Left renal pelvis (tissue), 4 donors: ENCODE results near the gene ADM. TPM values are rescaled to one million over a fixed set of nuclear protein-coding genes. Genes with fewer than 3 reads are reported as not detected.

ENCODE experiments used
- DNase-seq, 4 donors: peaks; one replicate each; pipeline ENCODE4 v3.0.0-alpha.2; 2013; ENCODE audit warnings: low read depth in 4 of 4, low spot score in 3 of 4
- polyA plus RNA-seq, 4 donors: library from polyadenylated mRNA; unstranded; fragments of 120-200 nt; gene quantifications; one replicate each; pipeline ENCODE4 v1.2.1, GENCODE V29; 2013; ENCODE audit not compliant: insufficient read length in 4 of 4

Gene ADM
- polyA plus RNA-seq, 4 donors: 6.0 to 13.3 (median 11.0) TPM

- DNase-seq: no peak
Measured at GRCh38 chr11:10307400-10308200, 2.7 kb downstream of the ADM start.

- no peak for DNase-seq
Measured at GRCh38 chr11:10308201-10308954, 3.5 kb downstream of the ADM start.

GRCh38 chr11:10309163-10310093, 4.6 kb downstream of the ADM start:
- no peak for DNase-seq

DNA sequence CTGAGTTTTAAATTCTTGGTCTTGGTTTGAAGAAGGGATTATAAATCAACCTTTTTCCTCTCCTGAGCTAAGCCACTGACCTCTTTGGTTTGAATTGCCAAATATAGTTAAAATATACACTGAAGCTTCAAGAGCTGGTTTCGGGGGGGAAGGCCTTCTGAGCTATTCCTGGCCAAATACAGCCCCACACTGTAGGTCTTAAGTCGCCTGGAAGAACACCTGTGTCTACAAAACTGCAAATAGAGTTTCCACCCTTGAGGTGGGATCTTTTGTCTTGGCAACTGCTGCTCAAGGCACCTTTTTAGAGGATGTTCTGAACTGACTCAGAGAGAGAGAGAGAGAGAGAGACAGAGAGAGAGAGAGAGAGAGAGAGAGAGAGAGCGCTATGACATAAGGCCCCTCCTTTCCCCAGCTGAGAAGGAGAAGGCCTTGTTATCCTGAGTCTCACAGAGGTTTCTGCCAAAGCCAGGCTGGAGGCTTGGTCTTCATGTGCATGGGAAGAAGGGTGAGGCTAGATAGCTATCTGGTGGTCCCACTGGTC, 5.5 kb downstream of the ADM start:
- no peak for DNase-seq

DNA sequence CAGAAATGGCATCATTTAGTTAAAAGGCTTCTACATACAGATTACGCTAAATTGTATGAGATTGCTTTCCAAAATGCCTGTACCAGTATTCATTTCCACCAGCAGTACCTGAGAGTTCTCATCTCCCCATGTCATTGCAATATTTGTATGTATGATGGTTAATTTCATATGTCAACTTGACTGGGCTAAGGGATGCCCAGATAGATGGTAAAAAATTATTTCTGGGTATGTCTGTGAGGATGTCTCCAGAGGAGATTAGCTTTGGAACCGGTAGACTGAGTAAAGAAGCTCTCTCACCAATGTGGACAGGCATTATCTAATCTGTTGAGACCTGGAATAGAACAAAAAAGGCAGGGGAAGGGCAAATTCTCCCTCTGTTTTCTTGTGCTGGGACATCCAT, 6.9 kb downstream of the ADM start:
- no peak for DNase-seq

DNA sequence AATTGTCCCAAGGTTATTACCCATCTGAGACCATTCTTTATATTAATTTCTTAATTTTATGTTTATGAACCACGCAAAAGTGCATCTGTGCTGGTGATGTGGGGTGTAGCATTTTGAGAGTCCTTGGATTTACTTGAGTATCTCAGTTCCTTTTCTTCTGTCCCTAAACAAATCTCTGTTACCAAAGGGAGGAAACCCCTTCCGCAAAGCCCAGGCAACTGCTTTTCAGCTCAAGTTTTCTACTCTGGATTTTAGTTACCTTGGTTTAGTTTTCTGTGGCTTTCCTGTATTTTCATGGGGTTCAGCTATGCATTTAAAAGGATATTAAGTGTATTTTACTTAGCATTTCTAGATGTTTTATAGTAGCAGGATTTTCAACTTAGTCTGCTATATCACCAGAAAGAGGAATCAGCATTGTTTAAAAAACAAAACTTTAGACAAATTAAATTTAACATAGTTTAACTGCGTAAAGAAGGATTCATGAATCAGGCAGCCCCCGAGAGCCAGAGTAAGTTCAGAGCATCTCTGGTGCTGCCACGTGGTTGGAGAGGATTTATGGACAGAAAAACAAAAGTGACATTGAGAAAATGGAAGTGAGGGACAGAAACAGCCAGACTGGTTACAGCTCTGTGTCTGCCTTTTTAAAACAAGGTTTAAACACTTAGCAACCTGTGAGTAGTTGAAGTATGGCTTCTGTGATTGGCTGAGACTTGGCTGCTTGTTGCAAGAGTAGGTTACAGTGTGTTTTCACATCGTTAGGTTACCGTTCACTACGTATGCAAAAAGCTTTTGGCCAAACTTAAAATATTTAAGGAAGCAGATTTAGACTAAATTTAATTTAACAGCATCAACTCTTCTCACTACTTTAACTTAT, 9.6 kb downstream of the ADM start:
- DNase-seq: no peak

DNA sequence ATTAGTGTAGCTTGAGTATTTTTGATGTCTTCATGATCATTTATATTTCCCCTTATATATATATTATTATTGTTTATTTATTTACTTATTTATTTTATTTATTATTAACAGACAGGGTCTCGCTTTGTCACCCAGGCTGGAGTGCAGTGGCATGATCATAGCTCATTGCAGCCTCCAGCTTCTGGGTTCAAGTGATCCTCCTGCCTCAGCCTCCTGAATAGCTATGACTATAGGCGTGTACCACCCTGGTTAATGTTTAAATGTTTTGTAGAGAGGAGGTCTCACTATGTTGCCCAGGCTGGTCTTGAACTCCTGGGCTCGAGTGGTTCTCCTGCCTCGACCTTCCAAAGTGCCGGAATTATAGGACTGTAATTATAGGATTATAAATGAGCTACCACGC, 10.2 kb downstream of the ADM start:
- no peak for DNase-seq

GRCh38 chr11:10317151-10317755, 12.4 kb downstream of the ADM start:
- no peak for DNase-seq

GRCh38 chr11:10317776-10318526, 13.1 kb downstream of the ADM start:
- DNase-seq: no peak

GRCh38 chr11:10318527-10318802, 13.6 kb downstream of the ADM start:
- DNase-seq: no peak

GRCh38 chr11:10319702-10320558, 15.1 kb downstream of the ADM start:
- no peak for DNase-seq

DNA sequence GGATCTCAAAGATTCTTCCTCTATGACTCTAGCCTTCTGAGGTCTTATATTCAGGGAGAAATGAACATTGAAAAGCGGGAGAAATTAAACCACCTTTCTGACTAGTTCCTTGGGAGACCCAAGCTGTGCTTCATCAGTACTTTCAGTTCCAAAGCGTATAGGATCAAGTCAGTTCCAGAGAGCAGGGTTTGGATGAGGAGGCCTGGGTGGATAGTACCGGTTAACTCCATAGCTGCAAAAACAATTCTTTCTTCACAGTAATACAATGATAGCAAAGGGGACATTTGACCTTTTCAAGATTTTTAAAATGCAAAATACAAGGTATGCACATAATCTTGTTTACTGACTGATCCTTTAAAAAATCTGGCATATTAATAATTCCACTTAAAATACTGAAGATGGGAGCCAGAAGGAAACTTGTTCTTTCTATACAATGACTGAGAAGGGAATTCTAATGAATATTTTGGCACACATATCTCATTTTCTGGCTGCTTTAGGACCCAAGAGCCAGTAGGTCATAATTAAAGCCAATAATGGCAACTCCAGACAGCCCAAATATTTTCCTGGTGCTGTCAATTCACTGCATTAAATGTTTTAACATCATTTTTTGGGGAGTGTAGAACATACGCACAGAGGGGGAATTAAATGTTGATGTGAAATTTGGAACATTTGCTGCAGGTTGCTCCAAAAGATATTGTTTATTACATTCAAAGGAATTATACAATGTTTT, 16.0 kb downstream of the ADM start:
- DNase-seq: no peak

DNA sequence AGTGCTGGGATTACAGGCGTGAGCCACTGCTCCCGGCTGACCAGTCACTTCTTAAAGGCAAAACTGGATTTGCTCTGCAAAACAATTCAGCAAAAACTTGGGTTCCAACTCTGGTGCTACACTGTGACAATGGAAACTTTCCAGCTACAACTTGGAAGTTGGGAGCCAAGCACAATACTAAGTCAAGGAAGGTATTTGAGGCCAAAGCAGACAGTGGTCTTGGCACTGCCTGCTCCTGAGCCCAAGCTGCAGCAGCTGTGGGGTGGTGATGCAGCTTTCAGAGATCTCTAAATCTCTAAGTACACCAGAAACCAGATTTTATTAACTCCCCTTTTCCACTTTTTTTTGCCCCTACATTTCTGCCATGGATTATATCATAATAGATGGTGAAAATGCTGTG, 17.5 kb downstream of the ADM start:
- DNase-seq: no peak

DNA sequence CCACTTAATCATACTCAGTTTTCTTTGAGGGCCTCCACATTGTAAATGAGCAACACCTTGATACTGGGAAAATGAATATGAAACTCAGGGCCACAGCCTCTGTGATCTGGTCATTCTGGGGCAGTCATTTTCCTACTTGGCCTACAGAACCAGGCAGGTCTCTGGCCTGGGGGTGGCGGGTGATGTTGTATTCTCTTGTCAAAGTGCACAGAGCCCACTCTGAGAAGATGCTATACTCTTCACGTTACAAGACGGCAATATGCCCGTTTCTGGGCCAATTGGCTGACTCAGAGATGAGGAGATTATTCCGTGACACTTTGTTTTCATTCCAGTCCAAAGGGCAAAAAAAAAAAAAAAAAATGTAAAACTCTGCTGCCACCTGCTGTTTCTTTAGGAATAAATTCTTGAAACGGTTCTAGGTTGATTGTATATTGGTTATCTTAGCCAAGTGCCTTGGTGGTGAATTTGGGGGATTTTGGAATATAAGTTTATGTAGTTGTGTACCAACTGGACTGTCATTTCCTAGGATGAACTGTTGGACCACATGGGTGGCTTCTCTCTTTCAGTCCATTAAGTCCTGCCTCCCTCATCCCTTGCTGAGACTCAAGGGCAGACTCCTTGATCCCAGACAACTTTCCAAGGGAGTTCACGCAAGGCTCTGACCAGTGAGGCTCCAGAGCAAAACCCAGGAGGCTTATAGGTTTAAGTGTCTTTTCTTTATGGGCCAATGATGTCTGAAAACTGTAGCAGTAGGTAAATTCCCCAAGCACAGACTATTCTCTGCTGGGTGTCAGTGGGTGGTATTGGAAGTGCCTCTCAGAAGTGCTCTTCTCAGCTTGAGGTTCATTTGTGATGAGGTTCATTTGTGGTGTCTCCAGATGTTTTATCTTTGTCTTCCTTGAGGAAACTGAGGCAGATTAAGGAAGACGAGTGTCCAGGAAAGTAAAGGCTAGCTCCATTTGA, 18.2 kb downstream of the ADM start:
- DNase-seq: peak in 1 of 4 donors; percentile 36

- DNase-seq: no peak
Measured at GRCh38 chr11:10323793-10324170, 18.9 kb downstream of the ADM start.

DNA sequence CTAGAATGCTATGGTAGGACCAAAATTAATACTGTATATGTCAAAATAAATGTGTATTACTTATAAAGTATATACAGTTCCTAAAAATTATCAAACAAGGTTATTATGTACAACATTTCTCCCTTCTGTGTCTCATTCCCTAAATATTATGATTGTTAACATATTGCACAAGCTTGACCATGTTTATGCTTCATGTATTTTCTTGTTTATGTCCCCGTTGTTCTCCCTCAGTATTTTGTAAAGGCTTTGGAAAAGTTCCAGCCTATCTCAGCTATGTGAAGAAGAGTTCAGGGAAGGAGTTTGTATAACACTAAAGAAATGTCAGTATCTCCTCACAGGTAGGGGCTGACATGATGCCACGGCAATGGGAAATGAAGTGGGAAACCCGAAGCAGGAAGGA, 19.6 kb downstream of the ADM start:
- DNase-seq: no peak
